GM12878 (cell line): ENCODE data around the gene MRPL28.
A peak's percentile ranks its signal among the peaks of the same experiment; 100 is the strongest.

ENCODE experiments used
- BHLHE40 ChIP-seq, 2 experiments: fragments of 450-650 bp in 1 of 2; IDR thresholded peaks; 2 replicates each; pipeline ENCODE4 v1.6.1; 2011 to 2017; ENCODE audit warnings: low read depth in 2 of 2, borderline replicate concordance in 1 of 2, improper control_type of control experiment in 1 of 2, low read length in 1 of 2, mild to moderate bottlenecking in 1 of 2
- CBFB ChIP-seq: IDR thresholded peaks from 2 replicates; pipeline ENCODE4 v1.6.1; 2016; ENCODE audit warnings: antibody characterized with exemption, low read depth
- EED ChIP-seq: sonication (generic); IDR thresholded peaks from 2 replicates; pipeline ENCODE4 v1.6.1; 2016; ENCODE audit warnings: antibody characterized with exemption, low read depth
- FOXK2 ChIP-seq: fragments of 450-650 bp; IDR thresholded peaks from 2 replicates; pipeline ENCODE4 v1.6.1; 2017; ENCODE audit warnings: mild to moderate bottlenecking, moderate library complexity
- NFIC ChIP-seq: IDR thresholded peaks from 2 replicates; pipeline ENCODE4 v1.6.1; 2012; ENCODE audit warnings: low read depth, mild to moderate bottlenecking, inconsistent platforms, low read length, moderate library complexity
- POLR2A ChIP-seq: IDR thresholded peaks from 2 replicates; pipeline ENCODE4 v1.6.1; 2011; ENCODE audit warnings: low read depth, mild to moderate bottlenecking, low read length
- POLR2AphosphoS2 ChIP-seq: IDR thresholded peaks from 2 replicates; pipeline ENCODE4 v1.6.1; 2011; ENCODE audit warnings: low read depth, mild to moderate bottlenecking, low read length, improper control_type of control experiment, moderate library complexity
- SP1 ChIP-seq: IDR thresholded peaks from one replicate; pipeline ENCODE4 v1.6.1; 2011; ENCODE audit warnings: low read depth, low read length
- SUZ12 ChIP-seq: fragments of 200-600 bp; sonication (generic); IDR thresholded peaks from one replicate; pipeline ENCODE4 v1.6.1; 2018; ENCODE audit warnings: antibody characterized with exemption, mild to moderate bottlenecking; ENCODE audit not compliant: unreplicated experiment
- ZBTB40 ChIP-seq: fragments of 450-650 bp; IDR thresholded peaks from 2 replicates; pipeline ENCODE4 v1.6.1; 2016; ENCODE audit warnings: mild to moderate bottlenecking, moderate library complexity, borderline replicate concordance
- ZNF274 ChIP-seq: IDR thresholded peaks from one replicate; pipeline ENCODE4 v1.8.0; 2011; ENCODE audit not compliant: insufficient read length, insufficient read depth
- TF ChIP-seq, protein P1 (sequence below), 3 experiments: IDR thresholded peaks in 2 of 3; conservative IDR thresholded peaks in 1 of 3; 2 replicates each; pipeline ENCODE4 v1.5.1; 2011; ENCODE audit warnings: low read depth in 3 of 3, low read length in 3 of 3, mild to moderate bottlenecking in 3 of 3, control low read depth in 2 of 3, moderate library complexity in 2 of 3, inconsistent platforms in 1 of 3, mixed read lengths in 1 of 3; ENCODE audit not compliant: control insufficient read depth in 2 of 3, insufficient read depth in 1 of 3; ENCODE audit errors: extremely low read depth in 1 of 3

DNA sequence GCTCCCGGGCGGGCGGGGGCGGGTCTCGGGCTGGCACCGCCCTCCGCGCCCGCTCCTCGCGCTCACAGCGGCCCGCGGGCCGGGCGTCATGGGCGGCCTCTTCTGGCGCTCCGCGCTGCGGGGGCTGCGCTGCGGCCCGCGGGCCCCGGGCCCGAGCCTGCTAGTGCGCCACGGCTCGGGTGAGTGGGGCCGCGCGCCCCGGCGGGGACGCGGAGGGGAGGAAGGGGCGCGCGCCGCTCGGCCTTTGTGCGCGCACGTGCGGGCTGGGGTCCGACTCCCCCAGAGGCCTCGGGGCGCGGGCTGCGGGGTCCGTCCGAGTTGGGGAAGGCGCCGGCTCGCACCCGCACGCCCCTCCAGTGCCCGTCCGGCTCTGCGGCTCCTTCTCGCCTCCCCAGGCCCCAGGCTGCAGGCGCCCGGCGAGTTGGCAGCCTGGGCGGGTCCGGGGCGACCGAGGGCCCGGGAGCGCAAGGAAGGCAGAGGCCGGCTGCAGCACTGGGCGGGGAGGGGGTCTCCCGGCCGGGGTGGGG is 26.9 kb upstream of the MRPL28 start, which contains the start of gene NME4:
- TF ChIP-seq, protein P1, sequence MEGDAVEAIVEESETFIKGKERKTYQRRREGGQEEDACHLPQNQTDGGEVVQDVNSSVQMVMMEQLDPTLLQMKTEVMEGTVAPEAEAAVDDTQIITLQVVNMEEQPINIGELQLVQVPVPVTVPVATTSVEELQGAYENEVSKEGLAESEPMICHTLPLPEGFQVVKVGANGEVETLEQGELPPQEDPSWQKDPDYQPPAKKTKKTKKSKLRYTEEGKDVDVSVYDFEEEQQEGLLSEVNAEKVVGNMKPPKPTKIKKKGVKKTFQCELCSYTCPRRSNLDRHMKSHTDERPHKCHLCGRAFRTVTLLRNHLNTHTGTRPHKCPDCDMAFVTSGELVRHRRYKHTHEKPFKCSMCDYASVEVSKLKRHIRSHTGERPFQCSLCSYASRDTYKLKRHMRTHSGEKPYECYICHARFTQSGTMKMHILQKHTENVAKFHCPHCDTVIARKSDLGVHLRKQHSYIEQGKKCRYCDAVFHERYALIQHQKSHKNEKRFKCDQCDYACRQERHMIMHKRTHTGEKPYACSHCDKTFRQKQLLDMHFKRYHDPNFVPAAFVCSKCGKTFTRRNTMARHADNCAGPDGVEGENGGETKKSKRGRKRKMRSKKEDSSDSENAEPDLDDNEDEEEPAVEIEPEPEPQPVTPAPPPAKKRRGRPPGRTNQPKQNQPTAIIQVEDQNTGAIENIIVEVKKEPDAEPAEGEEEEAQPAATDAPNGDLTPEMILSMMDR (IDR thresholded peaks at IDR 0.05 in 2 of 3, conservative IDR thresholded peaks at IDR 0.05 in 1 of 3; ENCODE audit: control insufficient read depth in 2 of 3, extremely low read depth in 1 of 3, insufficient read depth in 1 of 3, low read depth in 3 of 3, low read length in 3 of 3) = no peak
- TF ChIP-seq POLR2A = peak; percentile 64; the same call in 1 of the 2 replicates
- TF ChIP-seq SP1 = no peak
- TF ChIP-seq ZBTB40 = no peak
- TF ChIP-seq SUZ12 = no peak
- TF ChIP-seq FOXK2 = no peak
- TF ChIP-seq CBFB = no peak
- no peak for TF ChIP-seq POLR2AphosphoS2
- peak; percentile 71 to 97; a peak in 3 of 4 replicates for TF ChIP-seq BHLHE40 (IDR thresholded peaks at IDR 0.05; ENCODE audit: borderline replicate concordance in 1 of 2, low read depth in 2 of 2, low read length in 1 of 2)
- TF ChIP-seq ZNF274 = no peak
- TF ChIP-seq NFIC = no peak
- TF ChIP-seq EED = no peak
